IPS-NIHi7 (cell line): Measurements from ENCODE around the gene AGBL4.
"Not testable (repeated sequence)": the region's sequence is repeated elsewhere in the genome, so short reads cannot be mapped to it uniquely, and the experiment has no call there.

Experiments used
- DNase-seq: peaks from one replicate; pipeline ENCODE4 v3.0.0; 2012; ENCODE audit warnings: mixed read lengths; ENCODE audit errors: extremely low spot score

AGBL4 gene

DNA sequence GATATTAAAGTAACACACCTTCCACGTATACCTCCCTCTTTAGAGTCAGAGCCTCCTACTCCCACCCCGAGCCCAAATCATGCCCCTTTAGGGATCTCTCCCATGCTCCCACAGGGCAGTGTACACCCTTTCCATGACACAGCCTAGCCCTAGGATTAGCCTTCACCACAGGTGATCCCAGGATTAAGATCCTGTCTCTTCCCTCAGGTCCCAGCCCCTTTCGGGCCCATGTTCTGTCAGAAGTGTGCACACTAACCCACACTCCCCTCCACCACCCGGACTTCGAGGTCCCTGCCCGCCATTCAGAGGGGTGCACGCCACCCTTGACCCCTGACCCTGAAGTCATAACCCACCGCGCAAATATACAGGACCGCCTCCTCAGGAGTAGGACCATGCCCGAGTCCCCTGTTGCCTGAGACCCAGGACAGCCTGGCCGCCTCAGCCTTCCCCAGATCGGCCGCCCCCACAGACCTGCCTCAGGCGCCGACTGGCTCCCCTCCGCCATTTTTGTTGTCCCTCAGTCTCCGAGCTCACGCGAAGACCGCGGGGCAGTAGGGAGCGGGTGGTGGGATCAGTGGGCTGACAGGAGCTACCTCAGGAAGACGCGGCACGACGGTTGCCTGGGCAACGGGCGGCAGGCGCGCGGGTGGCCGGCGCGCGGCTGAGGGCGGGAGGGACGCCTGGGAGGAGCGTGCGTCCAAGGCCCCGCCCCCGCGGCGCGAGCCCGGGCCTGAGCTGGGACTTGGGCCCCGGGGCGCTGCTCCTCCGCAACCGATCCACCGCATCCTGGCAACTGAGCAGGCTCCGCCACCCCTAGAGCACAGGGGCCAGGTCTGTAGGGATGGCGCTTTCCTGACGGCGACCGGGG lies at the start of gene AGBL4:
AGBL4 (minus strand) TSS at position 663 of the 868 bp plus-strand sequence.
- DNase-seq, result peak; percentile 81

DNA sequence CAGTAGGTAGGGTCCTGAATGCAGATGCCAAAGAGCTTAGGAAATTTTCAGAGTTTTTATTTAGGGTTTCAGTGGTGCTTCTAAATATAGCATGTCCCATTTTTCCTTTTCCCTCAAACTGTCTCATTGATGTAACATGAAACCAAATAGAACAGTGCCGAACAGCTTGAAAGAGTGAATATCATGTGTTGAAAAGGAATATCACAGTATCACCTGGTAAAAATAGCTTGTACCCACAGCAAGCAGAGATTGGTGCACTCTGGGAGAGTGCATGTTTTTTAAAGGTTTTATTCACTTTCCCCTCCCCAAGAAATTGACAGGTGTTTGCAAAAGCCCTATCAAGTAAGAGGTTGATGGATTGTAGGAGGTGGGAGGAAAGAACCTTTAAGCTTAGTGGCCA lies 43.1 kb upstream of the AGBL4 start:
- no peak for DNase-seq

DNA sequence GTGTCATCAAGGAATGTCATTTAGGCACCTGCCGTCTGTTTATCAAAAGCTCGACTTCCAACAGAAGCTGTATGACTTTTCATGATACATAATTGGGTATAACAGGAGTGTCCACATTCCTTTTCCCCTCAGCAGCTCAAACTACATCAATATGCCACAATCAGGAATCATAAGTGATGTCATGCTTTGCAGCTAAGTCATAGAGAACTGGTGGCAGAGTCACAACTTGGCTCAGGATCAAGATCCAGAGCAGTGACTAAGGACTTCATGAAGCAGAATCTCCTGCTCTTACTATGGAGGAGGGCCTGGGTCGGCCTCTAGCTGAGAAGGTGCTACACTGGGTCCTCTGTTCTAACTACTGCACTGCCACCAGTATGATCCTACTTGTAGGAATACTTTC lies 36.5 kb upstream of the AGBL4 start:
- DNase-seq, result no peak

DNA sequence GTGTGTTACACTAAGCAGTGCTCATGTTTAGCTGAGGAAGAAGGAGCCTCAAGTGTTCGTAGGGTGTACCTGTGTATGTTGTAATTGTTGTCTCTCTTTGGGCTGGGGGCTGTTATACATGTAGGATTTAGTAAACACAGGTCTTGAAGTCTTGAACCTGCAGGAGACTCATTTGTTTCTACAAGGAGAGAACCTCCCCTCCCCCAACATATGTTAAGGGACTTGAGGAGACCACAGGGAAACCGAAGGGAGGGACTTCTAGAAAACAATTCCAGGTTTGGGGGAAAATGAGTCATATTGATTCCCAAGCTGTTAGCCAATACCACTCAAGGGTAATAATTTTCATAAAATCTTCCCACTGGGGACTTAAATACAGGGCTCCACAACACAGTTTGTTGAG lies 25.0 kb upstream of the AGBL4 start:
- DNase-seq, result no peak

DNA sequence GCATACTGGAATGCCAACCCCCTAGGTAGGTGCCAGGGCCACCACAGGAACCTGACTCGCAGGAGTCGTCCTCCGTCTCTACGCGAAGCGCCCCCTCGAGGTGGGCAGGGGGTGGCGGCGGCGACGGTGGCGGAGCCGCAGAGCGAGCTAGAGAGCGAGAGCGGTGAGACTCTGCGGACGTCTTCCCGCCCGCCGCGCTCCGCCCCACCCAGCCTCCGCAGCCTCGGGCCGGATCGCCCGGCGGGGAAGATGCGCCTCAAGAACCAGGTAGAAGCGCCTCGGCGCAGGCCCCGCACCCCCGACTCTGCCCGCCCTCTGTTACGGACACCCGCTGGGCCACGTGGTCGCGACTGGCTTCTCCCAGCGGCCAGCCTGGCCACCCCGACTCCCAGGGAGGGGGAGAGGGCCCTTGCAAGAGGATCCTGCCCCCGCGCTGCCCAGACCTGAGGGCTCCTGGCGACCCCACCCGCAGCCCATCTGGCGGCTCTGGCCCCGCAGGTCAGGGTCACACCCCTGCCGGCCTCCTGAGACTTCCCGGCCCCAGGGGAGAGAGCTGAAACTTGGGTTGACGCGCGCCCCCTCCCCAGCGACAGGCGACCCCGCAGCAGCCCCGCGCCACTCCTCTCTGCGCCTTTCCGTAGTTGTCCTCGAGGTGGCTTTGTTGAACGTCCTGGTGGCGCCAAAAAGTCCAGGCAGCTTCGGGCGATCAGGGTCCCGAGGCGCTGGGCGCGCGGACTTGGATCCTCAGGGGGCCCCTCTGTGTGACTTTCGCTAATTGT lies 24.4 kb upstream of the AGBL4 start:
- DNase-seq, result peak; percentile 80

DNA sequence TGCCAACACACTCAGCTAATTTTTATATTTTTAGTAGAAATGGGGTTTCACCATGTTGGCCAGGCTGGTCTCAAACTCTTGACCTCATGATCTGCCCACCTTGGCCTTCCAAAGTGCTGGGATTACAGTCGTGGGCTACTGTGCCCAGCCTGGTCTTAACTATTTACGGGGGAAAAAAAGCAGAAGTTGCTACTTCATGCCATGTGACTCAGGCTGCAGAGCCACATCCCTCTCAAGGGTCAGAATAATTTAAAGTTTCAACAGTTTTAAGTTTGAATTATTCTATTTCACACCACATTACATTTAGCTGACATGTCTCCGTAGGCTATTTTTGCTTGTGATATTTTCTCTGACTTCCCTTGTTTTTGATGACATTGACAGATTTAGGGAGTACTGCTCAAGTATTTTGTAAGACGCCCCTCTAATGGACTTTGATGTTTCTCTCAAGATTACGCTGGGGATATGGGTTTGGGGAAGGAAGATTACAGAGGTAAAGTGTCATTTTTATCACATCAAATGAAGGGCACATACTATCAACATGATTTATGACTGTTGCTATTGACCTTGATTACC lies 14.6 kb upstream of the AGBL4 start:
- no peak for DNase-seq

DNA sequence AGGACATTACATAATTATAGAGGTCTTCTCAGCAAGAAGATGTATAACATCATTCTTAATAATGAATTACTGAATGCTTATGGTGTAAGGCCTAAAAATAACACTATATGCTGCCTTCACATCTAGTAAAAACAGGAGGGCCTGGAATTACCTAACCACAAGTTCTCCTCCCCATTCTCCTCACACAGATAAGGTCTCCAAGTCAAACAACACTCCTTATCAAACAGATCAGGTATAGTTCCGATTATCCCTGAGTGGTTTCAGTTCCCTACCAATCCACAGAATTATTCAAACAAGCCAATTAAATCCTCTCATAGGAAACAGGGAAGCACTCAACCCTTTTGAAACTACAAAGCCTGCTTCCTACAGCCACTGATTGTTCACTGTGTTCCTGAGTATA lies 4.0 kb upstream of the AGBL4 start:
- DNase-seq, result no peak

DNA sequence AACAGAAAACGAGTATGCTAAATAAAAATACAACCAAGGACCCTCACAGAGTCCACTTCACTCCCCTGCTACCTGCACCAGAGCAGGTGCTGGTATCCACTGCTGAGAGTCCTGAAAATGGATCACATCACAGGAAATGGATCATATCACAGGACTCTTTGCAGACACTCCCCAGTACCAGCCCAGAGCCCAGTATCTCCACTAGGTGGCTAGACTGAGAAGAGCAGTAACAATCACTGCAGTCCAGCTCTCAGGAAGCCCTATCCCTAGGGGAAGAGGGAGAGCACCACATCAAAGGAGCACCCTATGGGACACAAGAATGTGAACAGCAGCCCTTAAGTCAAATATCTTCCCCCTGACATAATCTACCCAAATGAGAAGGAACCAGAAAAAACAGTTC lies 28.0 kb downstream of the AGBL4 start:
- no peak for DNase-seq

DNA sequence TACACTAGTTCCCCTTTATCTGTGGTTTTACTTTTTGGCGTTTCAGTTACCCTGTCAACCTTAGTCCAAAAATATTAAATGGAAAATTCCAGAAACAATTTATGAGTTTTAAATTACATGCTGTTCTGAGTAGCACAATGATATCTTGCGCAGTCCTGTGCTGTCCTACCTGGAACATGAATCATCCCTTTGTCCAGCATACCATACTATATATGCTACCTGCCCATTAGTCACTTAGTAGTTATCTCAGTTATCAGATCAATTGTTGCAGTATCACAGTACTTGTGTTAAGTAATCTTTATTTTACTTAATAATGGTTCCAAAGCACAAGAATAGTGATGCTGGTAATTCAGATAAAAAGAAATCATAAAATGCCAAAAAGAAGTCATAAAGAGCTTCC lies 52.7 kb downstream of the AGBL4 start:
- no peak for DNase-seq

DNA sequence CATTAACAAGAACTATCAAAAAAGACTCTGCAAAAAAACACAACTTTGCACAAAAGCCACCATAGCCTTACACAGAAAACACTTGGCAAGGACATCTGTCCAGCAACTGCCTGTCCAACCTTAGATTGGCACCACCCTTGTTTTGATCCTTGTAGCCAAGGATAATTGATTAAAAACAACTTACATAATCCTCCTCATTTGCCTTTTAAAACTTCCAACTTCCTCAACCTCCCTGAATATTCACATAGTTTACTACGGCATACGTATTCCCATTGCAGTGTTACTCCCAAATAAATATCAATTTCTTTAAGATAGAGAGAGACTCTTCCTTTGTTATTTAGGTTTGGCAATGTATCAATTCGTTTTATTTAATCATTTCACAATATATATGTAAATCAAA lies 72.4 kb downstream of the AGBL4 start:
- no peak for DNase-seq

DNA sequence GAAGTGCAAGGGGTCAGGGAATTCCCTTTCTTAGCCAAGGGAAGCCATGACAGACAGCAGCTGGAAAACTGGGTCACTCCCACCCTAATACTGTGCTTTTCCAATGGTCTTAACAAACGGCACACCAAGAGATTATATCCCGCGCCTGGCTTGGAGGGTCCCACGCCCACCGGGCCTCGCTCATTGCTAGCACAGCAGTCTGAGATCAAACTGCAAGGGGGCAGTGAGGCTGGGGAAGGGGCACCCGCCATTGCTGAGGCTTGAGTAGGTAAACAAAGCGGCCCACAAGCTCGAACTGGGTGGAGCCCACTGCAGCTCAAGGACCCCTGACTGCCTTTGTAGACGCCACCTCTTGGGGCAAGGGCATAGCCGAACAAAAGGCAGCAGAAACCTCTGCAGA lies 108.5 kb downstream of the AGBL4 start:
- DNase-seq, result not testable (repeated sequence)

DNA sequence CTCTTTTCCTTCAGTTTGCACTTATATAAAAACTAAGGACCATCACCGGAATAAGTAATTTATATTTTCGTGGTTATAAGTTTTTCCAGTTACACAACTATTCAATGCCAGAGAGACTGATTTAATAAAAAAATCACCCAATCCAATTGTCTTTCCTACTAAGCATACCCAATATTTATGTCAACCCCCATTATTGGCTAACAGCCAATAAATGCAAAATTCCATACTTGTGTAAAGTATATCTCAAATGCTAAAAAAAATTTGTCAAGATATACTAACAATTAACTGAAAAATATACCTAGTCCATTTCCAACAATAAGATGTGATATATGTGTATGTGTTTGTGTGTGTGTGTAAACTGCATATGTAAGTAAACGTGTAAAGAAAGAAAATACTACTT lies 117.4 kb downstream of the AGBL4 start:
- no peak for DNase-seq

DNA sequence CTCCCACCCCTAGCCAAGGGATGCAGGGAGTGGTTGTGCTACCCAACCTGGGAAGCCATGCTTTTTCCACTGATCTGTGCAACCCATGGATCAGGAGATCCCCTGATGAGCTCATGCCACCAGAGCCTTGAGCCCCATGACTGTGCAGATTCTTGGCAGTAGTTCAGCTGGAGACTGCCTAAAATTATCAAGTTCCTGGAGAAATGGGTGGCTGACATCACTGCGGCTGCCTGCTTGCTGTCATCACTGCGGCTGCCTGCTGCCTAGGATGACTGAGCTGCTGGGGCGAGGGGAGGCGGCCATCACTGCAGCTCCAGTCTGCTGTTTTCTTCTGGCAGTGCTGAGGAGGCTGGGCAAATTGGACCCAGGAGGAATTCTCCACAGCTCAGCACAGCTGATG lies 159.2 kb downstream of the AGBL4 start:
- DNase-seq, result no peak

DNA sequence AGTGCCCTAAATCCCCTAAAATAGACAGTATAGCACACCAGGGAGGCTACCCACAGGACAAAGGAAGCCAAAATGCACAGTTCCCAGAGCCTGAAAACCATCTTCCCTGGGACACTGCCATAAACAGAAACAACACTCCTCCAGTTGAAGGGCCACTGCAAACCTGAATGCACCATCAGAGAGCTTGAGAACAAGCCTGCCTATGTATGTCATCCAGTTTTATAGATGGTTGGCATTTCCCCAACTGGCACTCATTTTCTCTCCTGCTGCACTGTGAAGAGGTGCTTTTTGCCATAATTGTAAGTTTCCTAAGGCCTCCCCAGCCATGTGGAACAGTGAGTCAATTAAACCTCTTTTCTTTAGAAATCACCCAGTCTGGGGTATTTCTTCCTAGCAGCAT lies 169.0 kb downstream of the AGBL4 start:
- no peak for DNase-seq

DNA sequence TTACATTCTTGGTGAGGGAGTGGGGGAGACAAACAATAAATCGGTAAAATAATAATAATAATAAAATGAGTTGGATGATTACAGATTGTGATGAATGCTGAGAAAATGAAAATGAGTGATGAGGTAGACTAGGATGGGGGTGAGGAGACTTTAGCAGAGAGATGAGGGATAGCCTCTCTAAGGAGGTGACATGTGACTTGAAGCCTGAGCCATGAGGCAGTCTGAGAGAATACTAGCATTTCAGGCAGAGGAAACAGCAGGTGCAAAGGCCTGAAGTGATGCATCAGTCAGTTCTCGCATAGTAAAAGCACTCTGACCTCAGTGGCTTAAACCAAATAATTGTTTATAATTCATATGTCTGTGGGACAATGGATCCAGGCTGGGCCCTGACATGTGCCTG lies 181.2 kb downstream of the AGBL4 start:
- DNase-seq, result no peak

DNA sequence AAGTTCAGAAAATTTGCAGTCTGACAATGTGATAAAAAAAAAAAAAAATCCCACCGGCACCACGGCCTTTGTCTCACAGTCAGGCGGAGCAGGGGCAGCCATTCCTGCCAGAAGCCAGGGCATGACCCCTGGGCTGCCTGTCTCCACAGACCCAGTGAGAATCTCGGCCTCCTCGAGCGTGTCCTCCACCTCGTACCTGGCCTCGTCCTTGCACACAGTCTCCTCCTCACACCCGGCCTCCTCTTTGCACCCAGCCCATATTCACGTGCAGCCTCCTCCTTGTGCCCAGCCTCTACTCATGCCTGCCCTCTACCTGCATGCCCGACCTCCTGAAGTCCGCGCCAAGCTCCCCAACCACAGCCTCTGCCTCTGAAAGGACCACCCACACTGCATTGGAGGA lies 182.0 kb downstream of the AGBL4 start:
- no peak for DNase-seq

DNA sequence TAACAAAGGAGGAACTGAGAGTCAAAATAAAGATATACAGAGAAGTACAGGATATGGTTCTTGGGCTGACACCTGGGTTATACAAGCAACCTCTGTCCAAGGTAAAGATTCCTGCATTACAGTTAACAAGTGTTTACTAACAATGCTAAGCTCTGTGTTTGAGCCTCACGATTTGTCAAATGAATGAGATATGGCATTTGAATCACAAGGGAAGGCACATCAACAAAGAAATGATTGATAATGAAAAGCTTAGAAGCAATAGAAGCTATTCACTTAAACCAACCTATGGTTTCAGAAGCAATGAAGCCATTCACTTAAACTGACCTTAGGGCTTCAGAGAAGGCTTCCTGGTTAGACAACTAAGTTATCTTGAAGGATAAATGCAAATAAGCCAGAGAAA lies 199.5 kb downstream of the AGBL4 start:
- DNase-seq, result no peak

DNA sequence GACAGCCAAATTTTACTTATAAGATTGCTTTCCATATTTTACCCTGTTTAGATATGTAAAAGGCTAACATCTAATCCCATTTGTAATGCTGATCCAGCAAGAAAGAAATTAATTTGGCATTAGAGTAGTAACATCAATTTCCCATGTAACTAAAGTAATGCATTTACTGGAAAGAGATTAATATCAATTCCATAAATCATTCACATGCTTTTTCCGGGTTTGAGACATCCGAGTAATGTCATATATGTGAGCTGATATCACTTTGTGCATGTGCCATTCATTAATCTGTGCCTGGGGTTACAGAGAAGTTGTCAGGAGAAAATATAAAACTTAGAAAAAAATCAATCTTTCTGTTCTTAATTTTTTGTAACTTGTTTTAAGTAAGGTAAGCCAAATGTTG lies 206.1 kb downstream of the AGBL4 start:
- DNase-seq, result no peak

DNA sequence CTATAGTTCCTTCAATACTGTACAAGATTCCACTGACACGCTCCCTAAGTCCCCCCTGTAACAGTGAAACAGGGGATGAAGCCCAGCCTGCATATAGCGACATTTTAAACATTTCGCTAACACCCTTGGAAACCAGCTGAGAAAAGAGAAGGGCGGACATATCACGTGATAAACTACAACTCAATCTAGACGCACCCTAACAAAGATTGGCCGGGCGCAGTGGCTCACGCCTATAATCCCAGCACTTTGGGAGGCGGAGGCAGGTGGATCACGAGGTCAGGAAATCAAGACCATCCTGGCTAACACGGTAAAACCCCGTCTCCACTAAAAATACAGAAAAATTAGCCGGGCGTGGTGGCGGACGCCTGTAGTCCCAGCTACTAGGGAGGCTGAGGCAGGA lies 236.7 kb downstream of the AGBL4 start:
- DNase-seq, result not testable (repeated sequence)

DNA sequence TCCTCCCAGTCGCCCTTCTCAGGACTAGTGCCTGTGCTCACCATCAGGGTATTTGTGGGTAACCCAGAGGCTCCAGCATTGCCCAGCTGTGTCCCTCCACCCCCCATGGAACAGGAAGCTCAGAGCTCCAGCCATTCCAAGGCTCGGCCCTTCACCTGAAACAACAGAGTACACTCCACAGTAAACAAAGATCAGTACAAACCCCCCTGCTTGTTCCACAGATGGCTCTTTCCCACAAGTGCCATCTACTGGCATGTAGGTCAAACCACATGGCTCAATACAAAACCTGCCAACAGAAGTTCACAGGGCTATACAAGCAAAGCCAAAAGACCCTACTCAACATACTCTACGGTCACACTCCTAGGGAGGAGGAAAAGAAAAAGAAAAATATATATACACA lies 258.7 kb downstream of the AGBL4 start:
- DNase-seq, result no peak

DNA sequence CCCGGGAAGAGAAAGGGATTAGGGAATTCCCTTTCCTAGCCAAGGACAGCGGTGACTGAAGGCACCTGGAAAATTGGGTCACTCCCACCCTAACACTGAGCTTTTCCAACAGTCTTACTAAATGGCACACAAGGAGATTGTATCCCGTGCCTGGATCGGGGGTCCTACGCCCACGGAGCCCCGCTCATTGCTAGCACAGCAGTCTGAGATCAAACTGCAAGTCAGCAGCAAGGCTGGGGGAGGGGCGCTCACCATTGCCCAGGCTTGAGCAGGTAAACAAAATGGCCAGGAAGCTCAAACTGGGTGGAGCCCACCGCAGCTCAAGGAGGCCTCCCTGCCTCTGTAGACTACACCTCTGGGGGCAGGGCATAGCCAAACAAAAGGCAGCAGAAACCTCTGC lies 285.6 kb downstream of the AGBL4 start:
- not testable (repeated sequence) for DNase-seq

DNA sequence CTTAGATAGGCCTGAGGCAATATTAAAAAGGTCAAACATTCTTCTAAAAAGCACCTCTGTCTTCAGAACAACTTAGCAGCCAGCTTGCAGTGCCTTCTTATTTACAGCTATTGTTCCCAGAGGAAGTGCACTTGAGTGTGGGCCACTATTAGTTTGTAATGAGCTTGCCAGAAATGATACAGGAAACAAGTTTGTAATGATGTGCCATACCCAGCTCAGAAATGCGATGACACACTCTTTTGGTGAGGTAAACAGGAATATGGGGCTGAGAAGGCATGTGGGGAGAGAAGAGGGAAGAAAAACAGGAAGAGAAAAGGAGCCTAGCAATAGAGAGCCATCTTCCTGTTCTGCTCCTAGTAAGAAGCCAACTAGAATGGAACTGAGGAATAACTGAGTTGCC lies 295.4 kb downstream of the AGBL4 start:
- DNase-seq, result no peak

DNA sequence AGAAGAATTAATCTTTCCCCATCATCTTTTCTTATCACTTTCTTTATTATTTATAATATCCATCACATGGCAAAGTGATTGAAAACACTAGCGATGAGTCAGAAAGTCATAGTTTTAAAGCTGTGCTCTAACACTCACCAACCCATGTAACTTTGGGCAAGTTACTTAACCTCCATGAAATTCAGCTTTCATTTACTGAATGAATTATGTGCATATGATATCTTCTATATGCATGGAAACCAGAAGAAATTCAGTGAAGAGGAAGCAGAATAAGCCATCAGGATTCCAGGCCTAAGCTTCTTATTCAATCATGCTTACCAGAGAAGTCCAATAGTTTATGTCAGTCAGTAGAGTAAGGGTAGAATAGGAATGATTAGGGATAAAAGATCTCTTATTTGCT lies 300.1 kb downstream of the AGBL4 start:
- no peak for DNase-seq
